Mesenchymal stem cell (in vitro differentiated cells and primary cell): Measurements from ENCODE around the gene FTO.

ENCODE experiments used
- DNase-seq: peaks from one replicate; pipeline ENCODE4 v3.0.0-alpha.2; 2013
- H2AFZ ChIP-seq: one replicate; pipeline ENCODE4 v1.6.1; 2013; ENCODE audit warnings: low read depth, mild to moderate bottlenecking, control low read depth, inconsistent platforms, low read length, moderate library complexity
- H2AK5ac ChIP-seq: 2 replicates; pipeline ENCODE4 v1.6.1; 2013; ENCODE audit warnings: low read length, moderate library complexity, mild to moderate bottlenecking, inconsistent platforms; ENCODE audit not compliant: severe bottlenecking
- H2BK120ac ChIP-seq: one replicate; pipeline ENCODE4 v1.6.1; 2013; ENCODE audit warnings: low read depth, mild to moderate bottlenecking, inconsistent platforms, low read length, moderate library complexity
- H2BK12ac ChIP-seq, 2 experiments: one replicate each; pipeline ENCODE4 v1.6.1; 2013; ENCODE audit warnings: inconsistent platforms in 2 of 2, low read length in 2 of 2, mild to moderate bottlenecking in 2 of 2, moderate library complexity in 2 of 2, control low read depth in 1 of 2
- H2BK15ac ChIP-seq: one replicate; pipeline ENCODE4 v1.6.1; 2013; ENCODE audit warnings: mild to moderate bottlenecking, low read depth, inconsistent platforms; ENCODE audit not compliant: poor library complexity, severe bottlenecking
- H2BK5ac ChIP-seq: 2 replicates; pipeline ENCODE4 v1.6.1; 2013; ENCODE audit warnings: low read depth, mild to moderate bottlenecking, low read length, control low read depth, inconsistent platforms; ENCODE audit not compliant: poor library complexity, severe bottlenecking
- H3K14ac ChIP-seq, 2 experiments: one replicate each; pipeline ENCODE4 v1.6.1; 2013; ENCODE audit warnings: inconsistent platforms in 2 of 2, low read length in 2 of 2, control low read depth in 1 of 2, mild to moderate bottlenecking in 1 of 2, moderate library complexity in 1 of 2
- H3K18ac ChIP-seq, 2 experiments: one replicate each; pipeline ENCODE4 v1.6.1; 2013; ENCODE audit warnings: inconsistent platforms in 2 of 2, low read length in 2 of 2, control low read depth in 1 of 2, low read depth in 1 of 2, mild to moderate bottlenecking in 1 of 2
- H3K23ac ChIP-seq, 2 experiments: one replicate each; pipeline ENCODE4 v1.6.1; 2013; ENCODE audit warnings: inconsistent platforms in 2 of 2, low read length in 2 of 2, mild to moderate bottlenecking in 2 of 2, moderate library complexity in 2 of 2, control low read depth in 1 of 2
- H3K27ac ChIP-seq: 2 replicates; pipeline ENCODE4 v1.5.1; 2013; ENCODE audit warnings: mild to moderate bottlenecking, moderate library complexity, low read length, control low read depth, inconsistent platforms; ENCODE audit not compliant: poor library complexity, severe bottlenecking
- H3K27me3 ChIP-seq, 2 experiments: 2 replicates each; pipeline versions ENCODE4 v1.6.1 to v1.7.0; 2013; ENCODE audit warnings: low read length in 2 of 2, mild to moderate bottlenecking in 2 of 2, moderate library complexity in 2 of 2, control low read depth in 1 of 2, inconsistent platforms in 1 of 2; ENCODE audit not compliant: control insufficient read depth in 1 of 2, insufficient read depth in 1 of 2
- H3K36me3 ChIP-seq, 2 experiments: 2 replicates each; pipeline versions ENCODE4 v1.6.1 to v1.7.0; 2013; ENCODE audit warnings: low read length in 2 of 2, control low read depth in 1 of 2, inconsistent platforms in 1 of 2, low read depth in 1 of 2, mild to moderate bottlenecking in 1 of 2; ENCODE audit not compliant: insufficient read depth in 2 of 2, control insufficient read depth in 1 of 2
- H3K4ac ChIP-seq, 2 experiments: one replicate each; pipeline ENCODE4 v1.6.1; 2013; ENCODE audit warnings: inconsistent platforms in 2 of 2, low read length in 2 of 2, mild to moderate bottlenecking in 2 of 2, moderate library complexity in 2 of 2, control low read depth in 1 of 2, low read depth in 1 of 2
- H3K4me1 ChIP-seq: 2 replicates; pipeline ENCODE4 v1.6.1; 2013; ENCODE audit warnings: low read depth, low read length, control low read depth; ENCODE audit not compliant: control insufficient read depth, insufficient read depth
- H3K4me2 ChIP-seq: 2 replicates; pipeline ENCODE4 v1.6.1; 2013; ENCODE audit warnings: low read length, mild to moderate bottlenecking, inconsistent platforms; ENCODE audit not compliant: poor library complexity, severe bottlenecking
- H3K4me3 ChIP-seq, 2 experiments: 2 replicates each; pipeline versions ENCODE4 v1.5.1 to v1.7.0; 2013; ENCODE audit warnings: low read length in 2 of 2, mild to moderate bottlenecking in 2 of 2, control low read depth in 1 of 2, low read depth in 1 of 2; ENCODE audit not compliant: insufficient read depth in 1 of 2
- H3K79me1 ChIP-seq: replicated peaks from 2 replicates; pipeline ENCODE4 v1.6.1; 2013; ENCODE audit warnings: mild to moderate bottlenecking, control low read depth, low read length, inconsistent platforms; ENCODE audit not compliant: poor library complexity, severe bottlenecking
- H3K9ac ChIP-seq: 2 replicates; pipeline ENCODE4 v1.7.0; 2013; ENCODE audit warnings: mild to moderate bottlenecking, low read length, moderate library complexity
- H3K9me3 ChIP-seq: 2 replicates; pipeline ENCODE4 v1.7.0; 2013; ENCODE audit warnings: mild to moderate bottlenecking, low read length; ENCODE audit not compliant: control insufficient read depth
- H4K8ac ChIP-seq: one replicate; pipeline ENCODE4 v1.6.1; 2013; ENCODE audit warnings: inconsistent platforms, mild to moderate bottlenecking, low read length, moderate library complexity
- H4K91ac ChIP-seq: one replicate; pipeline ENCODE4 v1.6.1; 2013; ENCODE audit warnings: mild to moderate bottlenecking, low read length, inconsistent platforms
- WGBS: methylation state at CpG from one replicate; pipeline ENCODE4 v1.1.7; 2013; ENCODE audit warnings: mixed read lengths; 5-methylcytosine and 5-hydroxymethylcytosine counted together

The FTO gene

GRCh38 chr16:53784291-53784690 lies 80.3 kb downstream of the FTO start:
- DNase-seq = no peak
- Histone ChIP-seq H3K14ac (no peak overlapping the region), H4K91ac (no peak overlapping the region), H3K9me3 (no peaks in the 10 kb centered on the region), H3K27me3 (no peaks in the 10 kb centered on the region), H3K4ac (no peak overlapping the region), H2AK5ac (no peak overlapping the region), H2BK120ac (no peak overlapping the region), H3K9ac (no peak overlapping the region), H3K23ac (no peak overlapping the region), H3K4me2 (no peak overlapping the region), H2BK12ac (no peak overlapping the region), H3K27ac (no peak overlapping the region), H2BK15ac (peak overlapping the region; percentile 33), H4K8ac (no peak overlapping the region), H3K79me1 (peaks cover 22% of the 10 kb centered on the region), H3K18ac (no peak overlapping the region), H2BK5ac (no peak overlapping the region), H3K4me1 (peaks cover 1% of the 10 kb centered on the region), H3K4me3 (no peak overlapping the region), H2AFZ (no peak overlapping the region), H3K36me3 (no peaks in the 10 kb centered on the region)
- WGBS = 100% methylated on average over 1 of the region's 1 CpG

GRCh38 chr16:53785044-53785443 lies 81.1 kb downstream of the FTO start:
- H3K14ac ChIP-seq = no peak overlapping the region
- no peak overlapping the region for H2BK120ac ChIP-seq
- H4K91ac ChIP-seq = no peak overlapping the region
- peaks cover 22% of the 10 kb centered on the region for H3K79me1 ChIP-seq
- H3K9ac ChIP-seq = no peak overlapping the region
- H3K9me3 ChIP-seq = no peaks in the 10 kb centered on the region
- H2BK12ac ChIP-seq = no peak overlapping the region
- H2AK5ac ChIP-seq = no peak overlapping the region
- no peak overlapping the region for H3K23ac ChIP-seq
- no peaks in the 10 kb centered on the region for H3K36me3 ChIP-seq
- no peak overlapping the region for H3K4me3 ChIP-seq
- no peak overlapping the region for H3K4ac ChIP-seq
- H2BK15ac ChIP-seq = no peak overlapping the region
- H3K27ac ChIP-seq = no peak overlapping the region
- no peak overlapping the region for H4K8ac ChIP-seq
- H3K4me1 ChIP-seq = peaks cover 1% of the 10 kb centered on the region
- H2AFZ ChIP-seq = no peak overlapping the region
- no peak overlapping the region for H2BK5ac ChIP-seq
- H3K27me3 ChIP-seq = no peaks in the 10 kb centered on the region
- DNase-seq = no peak
- H3K4me2 ChIP-seq = no peak overlapping the region
- no peak overlapping the region for H3K18ac ChIP-seq

DNA sequence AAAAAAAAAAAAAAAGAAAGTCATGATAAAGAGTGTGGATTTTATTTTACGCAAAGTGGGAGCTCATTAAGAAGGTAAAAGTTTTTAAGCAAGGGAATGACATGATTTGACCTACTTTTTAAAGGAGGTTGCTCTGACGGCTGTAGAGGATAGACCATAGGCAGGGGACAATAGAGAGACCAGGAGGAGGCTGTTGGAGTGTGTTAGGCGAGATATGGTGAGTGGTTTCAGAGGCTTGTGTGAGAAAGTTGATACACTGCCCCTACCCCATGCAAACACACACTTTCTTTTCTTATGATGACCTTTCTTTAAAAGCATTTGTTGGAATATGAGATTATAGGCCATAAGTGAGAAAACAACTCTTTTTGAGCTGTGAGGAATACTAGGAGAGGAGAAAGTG lies 82.0 kb downstream of the FTO start:
- Histone ChIP-seq H2AFZ (no peak overlapping the region), H4K8ac (no peak overlapping the region), H3K4me1 (peaks cover 1% of the 10 kb centered on the region), H3K4me2 (no peak overlapping the region), H3K18ac (no peak overlapping the region), H2BK12ac (no peak overlapping the region), H3K9me3 (no peaks in the 10 kb centered on the region), H3K9ac (no peak overlapping the region), H3K27me3 (no peaks in the 10 kb centered on the region), H4K91ac (no peak overlapping the region), H3K36me3 (no peaks in the 10 kb centered on the region), H3K79me1 (peaks cover 22% of the 10 kb centered on the region), H3K27ac (no peak overlapping the region), H2BK15ac (no peak overlapping the region), H3K14ac (no peak overlapping the region), H3K23ac (no peak overlapping the region), H3K4ac (no peak overlapping the region), H2AK5ac (no peak overlapping the region), H3K4me3 (no peak overlapping the region), H2BK5ac (no peak overlapping the region), H2BK120ac (no peak overlapping the region)
- DNase-seq = no peak
- 100% methylated on average over 1 of the region's 3 CpGs for WGBS

GRCh38 chr16:53787423-53787822 lies 83.5 kb downstream of the FTO start:
- H3K4me1 ChIP-seq = peaks cover 1% of the 10 kb centered on the region
- WGBS = 100% methylated on average over 1 of the region's 2 CpGs
- no peak overlapping the region for H3K14ac ChIP-seq

More at GRCh38 chr16:53787423-53787822, 83.5 kb downstream of the FTO start:
- no peak overlapping the region for H2BK120ac ChIP-seq
- H2BK5ac ChIP-seq = no peak overlapping the region
- H3K4me2 ChIP-seq = no peak overlapping the region
- no peak for DNase-seq
- H3K27ac ChIP-seq = no peak overlapping the region
- no peaks in the 10 kb centered on the region for H3K27me3 ChIP-seq
- H3K79me1 ChIP-seq = peaks cover 21% of the 10 kb centered on the region
- no peak overlapping the region for H2AFZ ChIP-seq
- no peak overlapping the region for H2BK12ac ChIP-seq
- H4K91ac ChIP-seq = no peak overlapping the region
- no peak overlapping the region for H2BK15ac ChIP-seq
- H2AK5ac ChIP-seq = peak overlapping the region; percentile 84
- H4K8ac ChIP-seq = no peak overlapping the region
- H3K36me3 ChIP-seq = no peaks in the 10 kb centered on the region
- H3K4me3 ChIP-seq = no peak overlapping the region
- no peak overlapping the region for H3K9ac ChIP-seq
- H3K9me3 ChIP-seq = no peaks in the 10 kb centered on the region
- no peak overlapping the region for H3K18ac ChIP-seq
- H3K23ac ChIP-seq = no peak overlapping the region
- H3K4ac ChIP-seq = no peak overlapping the region
